Thyroid gland (tissue), 4 donors: ENCODE results near the gene HOXB2.

ENCODE experiments used
- POLR2A ChIP-seq, 2 donors: fragments of 450-650 bp; IDR thresholded peaks; one replicate each; pipeline ENCODE4 v1.6.1; 2017; ENCODE audit warnings: antibody characterized with exemption in 2 of 2, mild to moderate bottlenecking in 2 of 2, moderate library complexity in 1 of 2
- TF ChIP-seq, protein P1 (sequence below), 6 experiments: fragments of 200-600 bp in 3 of 6; fragments of 450-650 bp in 3 of 6; sonication (generic) in 3 of 6; IDR thresholded peaks; one replicate each; pipeline ENCODE4 v1.5.1; 2016 to 2019; ENCODE audit warnings: antibody characterized with exemption in 6 of 6, mild to moderate bottlenecking in 2 of 6, inconsistent platforms in 1 of 6, moderate library complexity in 1 of 6

DNA sequence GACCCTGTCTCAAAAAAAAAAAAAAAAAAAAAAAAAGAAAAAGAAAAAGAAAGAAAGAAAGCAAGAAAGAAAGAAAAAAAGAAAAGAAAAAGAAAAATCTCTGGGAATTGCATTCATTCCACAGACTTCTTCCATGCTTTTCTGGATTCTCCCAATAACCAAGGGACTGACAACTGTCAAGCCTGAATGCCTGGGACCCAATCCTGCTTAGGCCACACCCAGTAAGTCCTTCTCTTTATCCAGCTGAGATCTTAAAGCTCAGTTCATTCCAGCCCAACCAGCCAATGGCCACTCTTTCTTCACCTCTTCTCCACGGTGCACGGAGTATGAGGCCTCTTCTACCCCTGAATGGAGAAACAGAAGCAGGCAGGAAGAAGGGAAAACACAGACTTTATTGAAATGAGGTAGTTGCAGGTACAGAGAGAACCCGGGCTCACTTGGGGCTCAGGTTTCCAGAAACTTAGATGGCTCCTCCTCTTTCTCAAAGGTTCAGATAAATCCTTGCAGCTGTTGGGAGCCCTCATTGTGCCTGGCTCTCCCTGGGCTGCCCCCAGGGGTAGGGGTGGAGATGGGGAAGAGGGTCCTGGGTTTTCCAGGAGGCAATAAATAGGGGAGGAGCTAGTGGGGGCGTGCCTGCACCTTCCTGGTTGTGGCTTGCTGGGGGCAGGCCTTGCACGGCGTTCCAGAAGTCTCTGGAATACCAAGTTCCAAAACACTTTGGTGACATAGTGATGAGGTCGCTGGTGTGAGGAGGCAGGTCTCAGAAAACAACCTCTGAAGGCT lies 16.6 kb downstream of the HOXB2 start:
- no peak for TF ChIP-seq POLR2A (IDR thresholded peaks at IDR 0.05)
- TF ChIP-seq, protein P1, sequence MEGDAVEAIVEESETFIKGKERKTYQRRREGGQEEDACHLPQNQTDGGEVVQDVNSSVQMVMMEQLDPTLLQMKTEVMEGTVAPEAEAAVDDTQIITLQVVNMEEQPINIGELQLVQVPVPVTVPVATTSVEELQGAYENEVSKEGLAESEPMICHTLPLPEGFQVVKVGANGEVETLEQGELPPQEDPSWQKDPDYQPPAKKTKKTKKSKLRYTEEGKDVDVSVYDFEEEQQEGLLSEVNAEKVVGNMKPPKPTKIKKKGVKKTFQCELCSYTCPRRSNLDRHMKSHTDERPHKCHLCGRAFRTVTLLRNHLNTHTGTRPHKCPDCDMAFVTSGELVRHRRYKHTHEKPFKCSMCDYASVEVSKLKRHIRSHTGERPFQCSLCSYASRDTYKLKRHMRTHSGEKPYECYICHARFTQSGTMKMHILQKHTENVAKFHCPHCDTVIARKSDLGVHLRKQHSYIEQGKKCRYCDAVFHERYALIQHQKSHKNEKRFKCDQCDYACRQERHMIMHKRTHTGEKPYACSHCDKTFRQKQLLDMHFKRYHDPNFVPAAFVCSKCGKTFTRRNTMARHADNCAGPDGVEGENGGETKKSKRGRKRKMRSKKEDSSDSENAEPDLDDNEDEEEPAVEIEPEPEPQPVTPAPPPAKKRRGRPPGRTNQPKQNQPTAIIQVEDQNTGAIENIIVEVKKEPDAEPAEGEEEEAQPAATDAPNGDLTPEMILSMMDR (IDR thresholded peaks at IDR 0.05) = no peak
